HepG2 (cell line): Measurements from ENCODE around the gene PTX4. TPM values are rescaled to one million over a fixed set of nuclear protein-coding genes. Genes with fewer than 3 reads are reported as not detected.

Source experiments
- ATAC-seq: fragments of 200-7000 bp; cut with Tn5 transposase; 3 replicates; pipeline ENCODE4 v1.9.1; 2020; ENCODE audit warnings: mild to moderate bottlenecking, moderate library complexity
- BruUV-seq: library from RNA; stranded (reverse); fragments of 400-500 nt; replicated peaks from 2 replicates; lab custom pipeline; 2021; lab: Mats Ljungman, UMichigan
- CTCF ChIA-PET: fragments of 300-600 bp; formaldehyde crosslinking; extraction: SDS; loops from one replicate; lab custom pipeline; 2021; ENCODE audit warnings: low total read pairs, inconsistent platforms, low intra/inter-chr PET ratio; lab: Yijun Ruan, JAX
- POLR2A ChIA-PET: fragments of 350-600 bp; sonication (Branson Sonifier 250); formaldehyde crosslinking; loops from one replicate; lab custom pipeline; 2020; ENCODE audit warnings: antibody characterized with exemption, inconsistent platforms; lab: Yijun Ruan, JAX
- DNase-seq: peaks from one replicate; pipeline ENCODE4 v3.0.0-alpha.2; 2015; ENCODE audit warnings: low spot score
- FAIRE-seq: peaks from 3 replicates; lab custom pipeline; 2011; peaks lifted over from hg19 to GRCh38; lab: Jason Lieb, UNC
- H2AFZ ChIP-seq: one replicate; pipeline ENCODE4 v1.6.1; 2011; ENCODE audit warnings: low read length, inconsistent platforms
- H3K27ac ChIP-seq: fragments of 300-600 bp; 3 replicates; pipeline ENCODE4 v1.8.0; 2011; ENCODE audit warnings: mixed run types, mild to moderate bottlenecking, mixed read lengths, low read length, inconsistent platforms; ENCODE audit not compliant: insufficient read depth; ENCODE audit errors: extremely low read length
- H3K27me3 ChIP-seq, 2 experiments: fragments of 200-600 bp in 1 of 2; 2 replicates in 1 of 2; 3 replicates in 1 of 2; pipeline versions ENCODE4 v1.6.0 to v1.8.0; 2011; ENCODE audit warnings: low read length in 2 of 2, mild to moderate bottlenecking in 2 of 2, moderate library complexity in 2 of 2, inconsistent platforms in 1 of 2; ENCODE audit not compliant: insufficient read depth in 2 of 2, control insufficient read depth in 1 of 2
- H3K36me3 ChIP-seq, 2 experiments: fragments of 200-600 bp in 1 of 2; replicated peaks in 1 of 2; 2 replicates in 1 of 2; 3 replicates in 1 of 2; pipeline versions ENCODE4 v1.5.1 to v1.8.0; 2011; ENCODE audit warnings: low read length in 2 of 2, inconsistent platforms in 1 of 2; ENCODE audit not compliant: insufficient read depth in 2 of 2, control insufficient read depth in 1 of 2
- H3K4me1 ChIP-seq: 2 replicates; pipeline ENCODE4 v1.5.1; 2012; ENCODE audit warnings: low read length, inconsistent platforms; ENCODE audit not compliant: insufficient read depth
- H3K4me2 ChIP-seq: 2 replicates; pipeline ENCODE4 v1.6.0; 2011; ENCODE audit warnings: low read depth, low read length, inconsistent platforms
- H3K4me3 ChIP-seq, 3 experiments: fragments of 200-600 bp in 1 of 3; sonication (generic), shearing (Covaris generic) in 1 of 3; replicated peaks in 1 of 3; 2 replicates each; pipeline ENCODE4 v1.5.1; 2011 to 2016; ENCODE audit warnings: low read length in 3 of 3, inconsistent platforms in 2 of 3, low read depth in 2 of 3, mild to moderate bottlenecking in 2 of 3, control low read depth in 1 of 3, mixed read lengths in 1 of 3; ENCODE audit not compliant: insufficient read depth in 1 of 3
- H3K79me2 ChIP-seq: one replicate; pipeline ENCODE4 v1.6.1; 2011; ENCODE audit warnings: low read length, inconsistent platforms; ENCODE audit not compliant: insufficient read depth
- H3K9ac ChIP-seq: 2 replicates; pipeline ENCODE4 v1.6.0; 2011; ENCODE audit warnings: mild to moderate bottlenecking, low read depth, low read length, inconsistent platforms; ENCODE audit not compliant: insufficient read depth
- H3K9me3 ChIP-seq: 2 replicates; pipeline ENCODE4 v1.5.1; 2012; ENCODE audit warnings: mild to moderate bottlenecking, low read length
- H4K20me1 ChIP-seq: 2 replicates; pipeline ENCODE4 v1.6.0; 2011; ENCODE audit warnings: inconsistent platforms, mild to moderate bottlenecking, low read length, moderate library complexity; ENCODE audit not compliant: insufficient read depth
- CBX2 ChIP-seq, 2 experiments: fragments of 200-600 bp in 1 of 2; sonication (generic); formaldehyde crosslinking in 1 of 2; IDR thresholded peaks; 2 replicates each; pipeline versions ENCODE4 v1.7.0 to v1.8.1; 2018 to 2022; ENCODE audit warnings: low read depth in 2 of 2, low read length in 1 of 2, mild to moderate bottlenecking in 1 of 2, missing genetic modification reagents in 1 of 2
- FOSL2 ChIP-seq: sonication (generic); formaldehyde crosslinking; IDR thresholded peaks from 2 replicates; pipeline ENCODE4 v1.4.0; 2020; ENCODE audit warnings: missing genetic modification reagents
- HIVEP1 ChIP-seq: sonication (generic); formaldehyde crosslinking; IDR thresholded peaks from 2 replicates; pipeline ENCODE4 v1.4.0; 2020; ENCODE audit warnings: mild to moderate bottlenecking, missing genetic modification reagents
- MLLT10 ChIP-seq: sonication (generic); formaldehyde crosslinking; IDR thresholded peaks from 2 replicates; pipeline ENCODE4 v1.4.0; 2020; ENCODE audit warnings: missing genetic modification reagents
- RARG ChIP-seq: sonication (generic); formaldehyde crosslinking; IDR thresholded peaks from 2 replicates; pipeline ENCODE4 v1.4.0; 2020; ENCODE audit warnings: low read depth, mild to moderate bottlenecking, missing genetic modification reagents
- SAFB2 ChIP-seq: sonication (generic); formaldehyde crosslinking; IDR thresholded peaks from 2 replicates; pipeline ENCODE4 v1.5.1; 2020; ENCODE audit warnings: missing genetic modification reagents, low read depth, mild to moderate bottlenecking, borderline replicate concordance
- SIN3A ChIP-seq: IDR thresholded peaks from 2 replicates; pipeline ENCODE4 v1.6.1; 2011; ENCODE audit warnings: low read depth, mild to moderate bottlenecking, control low read depth, low read length, borderline replicate concordance
- SP1 ChIP-seq, 2 experiments: fragments of 450-650 bp in 1 of 2; sonication (generic) in 1 of 2; formaldehyde crosslinking in 1 of 2; IDR thresholded peaks; 2 replicates each; pipeline versions ENCODE4 v1.4.0 to v1.6.1; 2016 to 2020; ENCODE audit warnings: missing genetic modification reagents in 1 of 2
- ZNF251 ChIP-seq: sonication (generic); formaldehyde crosslinking; IDR thresholded peaks from 2 replicates; pipeline ENCODE4 v1.9.0; 2021; ENCODE audit warnings: mild to moderate bottlenecking, missing genetic modification reagents
- ZNF292 ChIP-seq: sonication (generic); formaldehyde crosslinking; IDR thresholded peaks from 2 replicates; pipeline ENCODE4 v1.8.1; 2022; ENCODE audit warnings: mild to moderate bottlenecking, low read depth, missing genetic modification reagents, borderline replicate concordance
- ZNF431 ChIP-seq: sonication (generic); formaldehyde crosslinking; IDR thresholded peaks from 2 replicates; pipeline ENCODE4 v1.9.0; 2022; ENCODE audit warnings: missing genetic modification reagents, low read depth, mild to moderate bottlenecking, borderline replicate concordance
- ZNF460 ChIP-seq: sonication (generic); formaldehyde crosslinking; IDR thresholded peaks from 2 replicates; pipeline ENCODE4 v1.5.1; 2020; ENCODE audit warnings: missing genetic modification reagents, mild to moderate bottlenecking, borderline replicate concordance
- ZNF761 ChIP-seq: sonication (generic); formaldehyde crosslinking; conservative IDR thresholded peaks from 2 replicates; pipeline ENCODE4 v1.4.0; 2020; ENCODE audit warnings: mild to moderate bottlenecking, missing genetic modification reagents
- ZNF770 ChIP-seq: sonication (generic); formaldehyde crosslinking; IDR thresholded peaks from 2 replicates; pipeline ENCODE4 v1.5.0; 2020; ENCODE audit warnings: mild to moderate bottlenecking, missing genetic modification reagents
- ZNF816 ChIP-seq: sonication (generic); formaldehyde crosslinking; IDR thresholded peaks from 2 replicates; pipeline ENCODE4 v1.8.0; 2022; ENCODE audit warnings: missing genetic modification reagents, mild to moderate bottlenecking, borderline replicate concordance
- ZSCAN5A ChIP-seq: sonication (generic); formaldehyde crosslinking; IDR thresholded peaks from 2 replicates; pipeline ENCODE4 v1.8.0; 2022; ENCODE audit warnings: mild to moderate bottlenecking, missing genetic modification reagents, borderline replicate concordance
- ZXDC ChIP-seq: sonication (generic); formaldehyde crosslinking; IDR thresholded peaks from 2 replicates; pipeline ENCODE4 v1.5.0; 2020; ENCODE audit warnings: mild to moderate bottlenecking, missing genetic modification reagents
- WGBS: methylation state at CpG from one replicate; pipeline ENCODE4 v1.1.6; 2017; ENCODE audit warnings: low lambda C conversion rate; 5-methylcytosine and 5-hydroxymethylcytosine counted together
- in situ Hi-C: cut with HindIII; loops from 2 replicates; pipeline ENCODE4 v1.10.0; 2017; ENCODE audit warnings: low pct_unique_long_range_greater_than_20kb; ENCODE audit not compliant: extremely low pct_ligation_motif_present
- intact Hi-C: fragments of 100-400 bp; cut with micrococcal nuclease; formaldehyde crosslinking; loops from one replicate; pipeline ENCODE4 v1.10.0; 2022; ENCODE audit not compliant: unreplicated experiment
- polyA plus RNA-seq, 8 experiments: library from polyadenylated mRNA; depleted of rRNA in 3 of 8; stranded (reverse) in 7 of 8; unstranded in 1 of 8; fragments of >200 nt; fragmentation: Illumina TruSeq in 4 of 8; extraction: Trizol in 4 of 8; gene quantifications; 2 replicates each; pipeline versions ENCODE4 v1.2.1 to v1.2.3, GENCODE V29; 2011 to 2016; ENCODE audit warnings: low read depth in 4 of 8, missing spikeins in 1 of 8, mixed read lengths in 1 of 8; ENCODE audit not compliant: insufficient read depth in 1 of 8
- total RNA-seq, 5 experiments: library from RNA; depleted of rRNA; stranded (reverse); fragments of >200 nt; fragmentation: Illumina TruSeq; extraction: Trizol; gene quantifications; 2 replicates each; pipeline ENCODE4 v1.2.3, GENCODE V29; 2016; ENCODE audit warnings: low read depth in 1 of 5

PTX4 gene
- total and polyA plus RNA-seq, 2 of the 13 experiments (the other 11 are each of a cell fraction or from before 2014, with no cell fraction given): 0.04 TPM; not detected in 1

GRCh38 chr16:1494711-1495110 lies 6.0 kb upstream of the PTX4 start (continued):
- no peak for TF ChIP-seq ZNF816
- no peak for TF ChIP-seq ZNF431 (CRISPR knock-in tag)
- no peak for TF ChIP-seq CBX2 (IDR thresholded peaks at IDR 0.05; ENCODE audit: low read depth, low read length)
- no peak for TF ChIP-seq CBX2 (CRISPR knock-in tag; IDR thresholded peaks at IDR 0.05; ENCODE audit: low read depth)
- TF ChIP-seq SP1 (IDR thresholded peaks at IDR 0.05): no peak
- no peak for TF ChIP-seq SP1 (CRISPR knock-in tag; IDR thresholded peaks at IDR 0.05)
- no peak for TF ChIP-seq MLLT10 (CRISPR knock-in tag)
- TF ChIP-seq ZNF251 (CRISPR knock-in tag): no peak
- TF ChIP-seq ZSCAN5A (CRISPR knock-in tag): no peak
- TF ChIP-seq SAFB2 (CRISPR knock-in tag): no peak
- TF ChIP-seq HIVEP1: no peak

GRCh38 chr16:1494129-1494640 lies 5.4 kb upstream of the PTX4 start:
- Histone ChIP-seq H3K9me3 (no peaks in the 10 kb centered on the region), H3K9ac (peak overlapping the region; percentile 96), H3K27me3 (peaks cover 2 to 6% of the 10 kb centered on the region in 2 experiments; a peak in 2 of 5 replicates), H3K4me3 (peak overlapping the region; percentile 89 to 95 (median 95); a peak in 5 of 6 replicates), H2AFZ (no peak overlapping the region), H4K20me1 (no peaks in the 10 kb centered on the region), H3K4me2 (peak overlapping the region; percentile 75), H3K36me3 (peaks cover 2 to 19% of the 10 kb centered on the region in 2 experiments; a peak in 2 of 5 replicates), H3K4me1 (peaks cover 30% of the 10 kb centered on the region), H3K79me2 (peaks cover 3% of the 10 kb centered on the region), H3K27ac (peak overlapping the region; percentile 87)
- CTCF ChIA-PET: no interaction called here
- BruUV-seq: no TSS peak
- intact Hi-C loops: no loop called here
- ATAC-seq: peak; percentile 74
- no peak for FAIRE-seq
- in situ Hi-C loops: no loop called here
- WGBS: 60% methylated on average over 1 of the region's 25 CpGs
- peak; percentile 27 for DNase-seq
- POLR2A ChIA-PET: interaction anchor here (0.6 to 2.2 kb wide), 3 partner anchors 11 to 212 kb away, joined by 3 to 5 read pairs (median 4); partner anchors contain the start of gene MAPK8IP3
- no peak for TF ChIP-seq ZNF292 (CRISPR knock-in tag)
- TF ChIP-seq FOSL2 (CRISPR knock-in tag): peak; percentile 19; the same call in 1 of the 2 replicates
- TF ChIP-seq RARG (CRISPR knock-in tag): no peak
- no peak for TF ChIP-seq ZNF770 (CRISPR knock-in tag)
- TF ChIP-seq ZXDC (CRISPR knock-in tag): no peak
- peak; percentile 53; the same call in 1 of the 2 replicates for TF ChIP-seq SIN3A
- TF ChIP-seq ZNF761 (CRISPR knock-in tag): no peak
- TF ChIP-seq ZNF460 (CRISPR knock-in tag): no peak
